ENCODE measurements around the gene PCDH20. TPM values are rescaled to one million over a fixed set of nuclear protein-coding genes. Genes with fewer than 3 reads are reported as not detected.

The PCDH20 gene
- total and polyA plus RNA-seq, 2 of the 13 experiments (the other 11 are each of a cell fraction or from before 2014, with no cell fraction given) = 0.02 TPM; not detected in 1

GRCh38 chr13:61463024-61463423 lies 47.4 kb upstream of the PCDH20 start:
- no peak overlapping the region for H3K9ac ChIP-seq (ENCODE audit: insufficient read depth, low read depth, low read length)
- H3K4me3 ChIP-seq (replicated peaks in 1 of 3; ENCODE audit: insufficient read depth in 1 of 3, low read depth in 2 of 3, low read length in 3 of 3) = no peak overlapping the region
- H3K4me2 ChIP-seq (ENCODE audit: low read depth, low read length) = no peak overlapping the region
- no peaks in the 10 kb centered on the region for H3K9me3 ChIP-seq (ENCODE audit: low read length)
- no peaks in the 10 kb centered on the region for H3K27me3 ChIP-seq (ENCODE audit: control insufficient read depth in 1 of 2, insufficient read depth in 2 of 2, low read length in 2 of 2)
- no peaks in the 10 kb centered on the region for H3K4me1 ChIP-seq (ENCODE audit: insufficient read depth, low read length)
- TF ChIP-seq SATB2 (CRISPR knock-in tag; IDR thresholded peaks at IDR 0.05) (no peak), MAFK (conservative IDR thresholded peaks at IDR 0.05 in 1 of 2, IDR thresholded peaks at IDR 0.05 in 1 of 2; ENCODE audit: low read length in 2 of 2) (peak in 1 of 2 experiments; percentile 23; a peak in 1 of 4 replicates), ZXDC (CRISPR knock-in tag; IDR thresholded peaks at IDR 0.05) (no peak), MAFF (IDR thresholded peaks at IDR 0.05; ENCODE audit: low read depth, low read length) (0 out of 2 replicates have a peak, but pooled peaks have one; percentile 21)
- H2AFZ ChIP-seq (ENCODE audit: low read length) = no peak overlapping the region
- no peaks in the 10 kb centered on the region for H3K36me3 ChIP-seq (replicated peaks in 1 of 2; ENCODE audit: control insufficient read depth in 1 of 2, insufficient read depth in 2 of 2, low read length in 2 of 2)
- no peaks in the 10 kb centered on the region for H4K20me1 ChIP-seq (ENCODE audit: insufficient read depth, low read length)
- POLR2A ChIA-PET = no interaction called here
- ATAC-seq (no peak), DNase-seq (ENCODE audit: low spot score) (no peak), FAIRE-seq (no peak)
- CTCF ChIA-PET (ENCODE audit: low intra/inter-chr PET ratio, low total read pairs) = no interaction called here
- no TSS peak for BruUV-seq (replicated peaks)
- H3K27ac ChIP-seq (ENCODE audit: extremely low read length, insufficient read depth, low read length) = no peak overlapping the region
- in situ Hi-C loops (cut with HindIII; ENCODE audit: extremely low pct_ligation_motif_present, low pct_unique_long_range_greater_than_20kb) (no loop called here), intact Hi-C loops (cut with micrococcal nuclease; ENCODE audit: unreplicated experiment) (no loop called here)
- no peaks in the 10 kb centered on the region for H3K79me2 ChIP-seq (ENCODE audit: insufficient read depth, low read length)
- WGBS (ENCODE audit: low lambda C conversion rate) = 6% methylated on average over 1 of the region's 1 CpG

GRCh38 chr13:61453121-61453520 lies 37.5 kb upstream of the PCDH20 start:
- TF ChIP-seq, protein P1, sequence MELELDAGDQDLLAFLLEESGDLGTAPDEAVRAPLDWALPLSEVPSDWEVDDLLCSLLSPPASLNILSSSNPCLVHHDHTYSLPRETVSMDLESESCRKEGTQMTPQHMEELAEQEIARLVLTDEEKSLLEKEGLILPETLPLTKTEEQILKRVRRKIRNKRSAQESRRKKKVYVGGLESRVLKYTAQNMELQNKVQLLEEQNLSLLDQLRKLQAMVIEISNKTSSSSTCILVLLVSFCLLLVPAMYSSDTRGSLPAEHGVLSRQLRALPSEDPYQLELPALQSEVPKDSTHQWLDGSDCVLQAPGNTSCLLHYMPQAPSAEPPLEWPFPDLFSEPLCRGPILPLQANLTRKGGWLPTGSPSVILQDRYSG (CRISPR knock-in tag; IDR thresholded peaks at IDR 0.05) = no peak
- no peak for TF ChIP-seq WIZ (CRISPR knock-in tag; IDR thresholded peaks at IDR 0.05)
- TF ChIP-seq SCMH1 (CRISPR knock-in tag; IDR thresholded peaks at IDR 0.05; ENCODE audit: borderline replicate concordance) = no peak
- TF ChIP-seq, protein P2, sequence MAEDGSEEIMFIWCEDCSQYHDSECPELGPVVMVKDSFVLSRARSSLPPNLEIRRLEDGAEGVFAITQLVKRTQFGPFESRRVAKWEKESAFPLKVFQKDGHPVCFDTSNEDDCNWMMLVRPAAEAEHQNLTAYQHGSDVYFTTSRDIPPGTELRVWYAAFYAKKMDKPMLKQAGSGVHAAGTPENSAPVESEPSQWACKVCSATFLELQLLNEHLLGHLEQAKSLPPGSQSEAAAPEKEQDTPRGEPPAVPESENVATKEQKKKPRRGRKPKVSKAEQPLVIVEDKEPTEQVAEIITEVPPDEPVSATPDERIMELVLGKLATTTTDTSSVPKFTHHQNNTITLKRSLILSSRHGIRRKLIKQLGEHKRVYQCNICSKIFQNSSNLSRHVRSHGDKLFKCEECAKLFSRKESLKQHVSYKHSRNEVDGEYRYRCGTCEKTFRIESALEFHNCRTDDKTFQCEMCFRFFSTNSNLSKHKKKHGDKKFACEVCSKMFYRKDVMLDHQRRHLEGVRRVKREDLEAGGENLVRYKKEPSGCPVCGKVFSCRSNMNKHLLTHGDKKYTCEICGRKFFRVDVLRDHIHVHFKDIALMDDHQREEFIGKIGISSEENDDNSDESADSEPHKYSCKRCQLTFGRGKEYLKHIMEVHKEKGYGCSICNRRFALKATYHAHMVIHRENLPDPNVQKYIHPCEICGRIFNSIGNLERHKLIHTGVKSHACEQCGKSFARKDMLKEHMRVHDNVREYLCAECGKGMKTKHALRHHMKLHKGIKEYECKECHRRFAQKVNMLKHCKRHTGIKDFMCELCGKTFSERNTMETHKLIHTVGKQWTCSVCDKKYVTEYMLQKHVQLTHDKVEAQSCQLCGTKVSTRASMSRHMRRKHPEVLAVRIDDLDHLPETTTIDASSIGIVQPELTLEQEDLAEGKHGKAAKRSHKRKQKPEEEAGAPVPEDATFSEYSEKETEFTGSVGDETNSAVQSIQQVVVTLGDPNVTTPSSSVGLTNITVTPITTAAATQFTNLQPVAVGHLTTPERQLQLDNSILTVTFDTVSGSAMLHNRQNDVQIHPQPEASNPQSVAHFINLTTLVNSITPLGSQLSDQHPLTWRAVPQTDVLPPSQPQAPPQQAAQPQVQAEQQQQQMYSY (CRISPR knock-in tag; IDR thresholded peaks at IDR 0.05) = no peak
- 5% methylated on average over 1 of the region's 1 CpG for WGBS (ENCODE audit: low lambda C conversion rate)
- Histone ChIP-seq H3K27me3 (ENCODE audit: control insufficient read depth in 1 of 2, insufficient read depth in 2 of 2, low read length in 2 of 2) (no peaks in the 10 kb centered on the region), H3K27ac (ENCODE audit: extremely low read length, insufficient read depth, low read length) (no peak overlapping the region), H3K79me2 (ENCODE audit: insufficient read depth, low read length) (no peaks in the 10 kb centered on the region), H3K4me3 (replicated peaks in 1 of 3; ENCODE audit: insufficient read depth in 1 of 3, low read depth in 2 of 3, low read length in 3 of 3) (no peak overlapping the region), H3K9me3 (ENCODE audit: low read length) (no peaks in the 10 kb centered on the region), H3K36me3 (replicated peaks in 1 of 2; ENCODE audit: control insufficient read depth in 1 of 2, insufficient read depth in 2 of 2, low read length in 2 of 2) (no peaks in the 10 kb centered on the region), H3K4me1 (ENCODE audit: insufficient read depth, low read length) (no peaks in the 10 kb centered on the region), H4K20me1 (ENCODE audit: insufficient read depth, low read length) (no peaks in the 10 kb centered on the region), H3K9ac (ENCODE audit: insufficient read depth, low read depth, low read length) (no peak overlapping the region), H3K4me2 (ENCODE audit: low read depth, low read length) (no peak overlapping the region), H2AFZ (ENCODE audit: low read length) (no peak overlapping the region)
- no peak for DNase-seq (ENCODE audit: low spot score)
- no TSS peak for BruUV-seq (replicated peaks)
- in situ Hi-C loops (cut with HindIII; ENCODE audit: extremely low pct_ligation_motif_present, low pct_unique_long_range_greater_than_20kb) (no loop called here), intact Hi-C loops (cut with micrococcal nuclease; ENCODE audit: unreplicated experiment) (no loop called here)
- CTCF ChIA-PET (ENCODE audit: low intra/inter-chr PET ratio, low total read pairs) = no interaction called here
- FAIRE-seq = no peak
- ATAC-seq = no peak
- POLR2A ChIA-PET = no interaction called here
